GM12865 (cell line): ENCODE data around the gene NFATC3.
A peak's percentile ranks its signal among the peaks of the same experiment; 100 is the strongest.

ENCODE experiments used
- DNase-seq: peaks from one replicate; pipeline ENCODE4 v3.0.0; 2010; ENCODE audit warnings: low read depth
- H3K4me3 ChIP-seq: 2 replicates; pipeline ENCODE4 v1.5.1; 2011; ENCODE audit warnings: mild to moderate bottlenecking, low read depth, low read length, control low read depth
- TF ChIP-seq, protein P1 (sequence below): IDR thresholded peaks from 2 replicates; pipeline ENCODE4 v1.5.1; 2011; ENCODE audit warnings: low read length, control low read depth, low read depth, inconsistent platforms; ENCODE audit not compliant: insufficient read depth; ENCODE audit errors: missing control alignments

The NFATC3 gene

DNA sequence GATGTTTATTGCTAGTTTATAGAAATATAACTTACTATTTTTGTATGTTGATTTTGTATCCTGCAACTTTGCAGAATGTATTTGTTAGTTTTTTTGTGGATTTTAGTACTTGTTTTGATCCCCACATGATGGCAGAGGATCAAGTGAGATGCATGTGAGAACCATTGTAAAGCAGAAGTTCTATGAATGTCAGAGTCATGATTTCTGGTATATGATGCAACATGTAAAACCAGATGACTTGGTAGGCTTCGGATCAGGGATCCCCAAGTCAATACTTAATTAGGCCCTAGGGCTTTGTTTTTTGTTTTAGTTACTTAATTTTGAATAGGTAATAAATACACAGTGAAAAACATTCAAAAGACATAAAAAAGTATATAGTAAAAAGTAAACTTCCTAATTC, 104.9 kb downstream of the NFATC3 start:
- TF ChIP-seq, protein P1, sequence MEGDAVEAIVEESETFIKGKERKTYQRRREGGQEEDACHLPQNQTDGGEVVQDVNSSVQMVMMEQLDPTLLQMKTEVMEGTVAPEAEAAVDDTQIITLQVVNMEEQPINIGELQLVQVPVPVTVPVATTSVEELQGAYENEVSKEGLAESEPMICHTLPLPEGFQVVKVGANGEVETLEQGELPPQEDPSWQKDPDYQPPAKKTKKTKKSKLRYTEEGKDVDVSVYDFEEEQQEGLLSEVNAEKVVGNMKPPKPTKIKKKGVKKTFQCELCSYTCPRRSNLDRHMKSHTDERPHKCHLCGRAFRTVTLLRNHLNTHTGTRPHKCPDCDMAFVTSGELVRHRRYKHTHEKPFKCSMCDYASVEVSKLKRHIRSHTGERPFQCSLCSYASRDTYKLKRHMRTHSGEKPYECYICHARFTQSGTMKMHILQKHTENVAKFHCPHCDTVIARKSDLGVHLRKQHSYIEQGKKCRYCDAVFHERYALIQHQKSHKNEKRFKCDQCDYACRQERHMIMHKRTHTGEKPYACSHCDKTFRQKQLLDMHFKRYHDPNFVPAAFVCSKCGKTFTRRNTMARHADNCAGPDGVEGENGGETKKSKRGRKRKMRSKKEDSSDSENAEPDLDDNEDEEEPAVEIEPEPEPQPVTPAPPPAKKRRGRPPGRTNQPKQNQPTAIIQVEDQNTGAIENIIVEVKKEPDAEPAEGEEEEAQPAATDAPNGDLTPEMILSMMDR: no peak
- H3K4me3 ChIP-seq: no peak overlapping the region
- DNase-seq: no peak

DNA sequence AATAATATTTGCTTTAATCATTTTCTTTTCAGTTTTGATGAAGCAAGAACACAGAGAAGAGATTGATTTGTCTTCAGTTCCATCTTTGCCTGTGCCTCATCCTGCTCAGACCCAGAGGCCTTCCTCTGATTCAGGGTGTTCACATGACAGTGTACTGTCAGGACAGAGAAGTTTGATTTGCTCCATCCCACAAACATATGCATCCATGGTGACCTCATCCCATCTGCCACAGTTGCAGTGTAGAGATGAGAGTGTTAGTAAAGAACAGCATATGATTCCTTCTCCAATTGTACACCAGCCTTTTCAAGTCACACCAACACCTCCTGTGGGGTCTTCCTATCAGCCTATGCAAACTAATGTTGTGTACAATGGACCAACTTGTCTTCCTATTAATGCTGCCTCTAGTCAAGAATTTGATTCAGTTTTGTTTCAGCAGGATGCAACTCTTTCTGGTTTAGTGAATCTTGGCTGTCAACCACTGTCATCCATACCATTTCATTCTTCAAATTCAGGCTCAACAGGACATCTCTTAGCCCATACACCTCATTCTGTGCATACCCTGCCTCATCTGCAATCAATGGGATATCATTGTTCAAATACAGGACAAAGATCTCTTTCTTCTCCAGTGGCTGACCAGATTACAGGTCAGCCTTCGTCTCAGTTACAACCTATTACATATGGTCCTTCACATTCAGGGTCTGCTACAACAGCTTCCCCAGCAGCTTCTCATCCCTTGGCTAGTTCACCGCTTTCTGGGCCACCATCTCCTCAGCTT, 105.8 kb downstream of the NFATC3 start:
- TF ChIP-seq, protein P1: no peak
- DNase-seq: no peak
- H3K4me3 ChIP-seq: no peak overlapping the region

DNA sequence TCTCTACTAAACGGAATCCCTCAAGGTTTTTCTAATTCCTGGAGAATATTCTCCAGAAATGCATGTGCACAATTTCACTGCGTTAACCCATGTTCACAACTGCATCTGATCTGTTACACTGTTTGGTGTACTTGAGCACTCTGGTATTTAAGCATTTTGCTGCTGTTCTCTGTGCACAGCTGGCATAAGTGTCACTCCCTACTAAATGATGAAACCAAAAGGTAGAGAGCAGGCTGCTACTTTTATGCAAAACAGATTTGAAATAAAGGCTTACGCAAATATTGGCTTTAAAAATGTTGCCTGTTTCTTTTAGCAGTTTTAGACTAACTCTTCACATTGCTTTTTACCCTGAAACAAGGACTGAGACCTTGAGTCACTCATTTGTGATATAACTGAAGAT, 109.1 kb downstream of the NFATC3 start:
- DNase-seq: no peak
- TF ChIP-seq, protein P1: no peak
- H3K4me3 ChIP-seq: no peak overlapping the region

DNA sequence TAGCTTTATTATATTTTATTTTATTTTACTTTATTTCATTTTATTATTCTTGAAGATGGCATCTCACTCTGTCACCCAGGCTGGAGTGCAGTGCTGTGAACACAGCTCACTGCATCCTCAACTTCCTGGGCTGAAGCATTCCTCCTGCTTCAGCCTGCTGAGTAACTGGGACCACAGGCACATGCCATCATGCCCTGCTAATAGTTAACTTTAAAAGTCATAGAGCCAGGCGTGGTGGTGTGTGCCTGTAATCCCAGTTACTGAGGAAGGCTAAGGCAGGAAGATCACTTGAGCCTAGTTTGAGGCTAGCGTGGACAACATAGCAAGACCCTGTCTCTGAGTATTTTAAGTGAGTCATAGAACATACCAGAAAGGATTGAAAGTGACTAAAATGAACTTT, 112.1 kb downstream of the NFATC3 start:
- TF ChIP-seq, protein P1: no peak
- DNase-seq: no peak
- H3K4me3 ChIP-seq: no peak overlapping the region

- TF ChIP-seq, protein P1: no peak
- peak; percentile 18 for DNase-seq
- no peak overlapping the region for H3K4me3 ChIP-seq
Observed at GRCh38 chr16:68200088-68200783, 115.1 kb downstream of the NFATC3 start.

- peak; percentile 30 for DNase-seq
- TF ChIP-seq, protein P1: no peak
- no peak overlapping the region for H3K4me3 ChIP-seq
Observed at GRCh38 chr16:68202091-68202519, 116.9 kb downstream of the NFATC3 start.
